NCI-H187 treated with DMSO at 0.1 percent for 48 hours (cell line): ENCODE measurements around the gene LDLRAD4.

Experiments
- DNase-seq: peaks from one replicate; lab custom pipeline; 2025; lab: John Stamatoyannopoulos, UW

The LDLRAD4 gene

GRCh38 chr18:13430663-13431062 is 212.1 kb downstream of the LDLRAD4 start:
- DNase-seq: no peak

GRCh38 chr18:13431886-13432285 is 213.3 kb downstream of the LDLRAD4 start:
- DNase-seq: no peak

GRCh38 chr18:13433125-13433524 is 214.6 kb downstream of the LDLRAD4 start:
- DNase-seq: no peak

GRCh38 chr18:13433685-13434084 is 215.1 kb downstream of the LDLRAD4 start:
- no peak for DNase-seq

- no peak for DNase-seq
These were observed 216.3 kb downstream of the LDLRAD4 start for GRCh38 chr18:13434854-13435253.

GRCh38 chr18:13435586-13436333 is 217.2 kb downstream of the LDLRAD4 start:
- no peak for DNase-seq

GRCh38 chr18:13436576-13436975 is 218.0 kb downstream of the LDLRAD4 start:
- DNase-seq: no peak

GRCh38 chr18:13437034-13437433 is 218.5 kb downstream of the LDLRAD4 start:
- no peak for DNase-seq

GRCh38 chr18:13437796-13438506 is 219.4 kb downstream of the LDLRAD4 start:
- no peak for DNase-seq

GRCh38 chr18:13438507-13439056 is 220.0 kb downstream of the LDLRAD4 start:
- no peak for DNase-seq

GRCh38 chr18:13439461-13439860 is 220.9 kb downstream of the LDLRAD4 start:
- DNase-seq: no peak

GRCh38 chr18:13440277-13441248 is 222.0 kb downstream of the LDLRAD4 start:
- DNase-seq: no peak

- DNase-seq: no peak
These were observed 223.2 kb downstream of the LDLRAD4 start for GRCh38 chr18:13441736-13442135.

- DNase-seq: no peak
These were observed 223.9 kb downstream of the LDLRAD4 start for GRCh38 chr18:13442451-13442850.

- no peak for DNase-seq
These were observed 225.0 kb downstream of the LDLRAD4 start for GRCh38 chr18:13443552-13443951.

- no peak for DNase-seq
These were observed 226.1 kb downstream of the LDLRAD4 start for GRCh38 chr18:13444430-13445240.

- DNase-seq: no peak
These were observed 226.8 kb downstream of the LDLRAD4 start for GRCh38 chr18:13445241-13445897.

GRCh38 chr18:13446024-13446423 is 227.5 kb downstream of the LDLRAD4 start:
- no peak for DNase-seq

- no peak for DNase-seq
These were observed 228.3 kb downstream of the LDLRAD4 start for GRCh38 chr18:13446610-13447461.
